Duodenal mucosa (tissue), 2 donors: ENCODE measurements around the gene FOXN1.

ENCODE experiments used
- H3K27ac ChIP-seq: one replicate; pipeline ENCODE4 v1.7.0; 2013; ENCODE audit warnings: low read depth, low read length
- H3K27me3 ChIP-seq, 2 donors: one replicate each; pipeline ENCODE4 v1.7.0; 2013; ENCODE audit warnings: low read length in 2 of 2, control low read depth in 1 of 2; ENCODE audit not compliant: insufficient read depth in 2 of 2, control insufficient read depth in 1 of 2
- H3K36me3 ChIP-seq, 2 donors: one replicate each; pipeline ENCODE4 v1.7.0; 2013; ENCODE audit warnings: low read length in 2 of 2, control low read depth in 1 of 2; ENCODE audit not compliant: insufficient read depth in 2 of 2, control insufficient read depth in 1 of 2
- H3K4me1 ChIP-seq, 2 donors: one replicate each; pipeline ENCODE4 v1.7.0; 2013; ENCODE audit warnings: low read length in 2 of 2, control low read depth in 1 of 2; ENCODE audit not compliant: insufficient read depth in 2 of 2, control insufficient read depth in 1 of 2
- H3K4me3 ChIP-seq, 2 donors: one replicate each; pipeline ENCODE4 v1.7.0; 2013; ENCODE audit warnings: low read length in 2 of 2, low read depth in 1 of 2
- H3K9ac ChIP-seq, 2 donors: one replicate each; pipeline ENCODE4 v1.7.0; 2013; ENCODE audit warnings: low read length in 2 of 2, low read depth in 1 of 2
- H3K9me3 ChIP-seq, 2 donors: one replicate each; pipeline ENCODE4 v1.7.0; 2013; ENCODE audit warnings: low read length in 2 of 2, control low read depth in 1 of 2; ENCODE audit not compliant: control insufficient read depth in 1 of 2

FOXN1 gene

GRCh38 chr17:28477928-28478327 is 28.2 kb upstream of the FOXN1 start:
- H3K27me3 ChIP-seq = no peaks in the 10 kb centered on the region

DNA sequence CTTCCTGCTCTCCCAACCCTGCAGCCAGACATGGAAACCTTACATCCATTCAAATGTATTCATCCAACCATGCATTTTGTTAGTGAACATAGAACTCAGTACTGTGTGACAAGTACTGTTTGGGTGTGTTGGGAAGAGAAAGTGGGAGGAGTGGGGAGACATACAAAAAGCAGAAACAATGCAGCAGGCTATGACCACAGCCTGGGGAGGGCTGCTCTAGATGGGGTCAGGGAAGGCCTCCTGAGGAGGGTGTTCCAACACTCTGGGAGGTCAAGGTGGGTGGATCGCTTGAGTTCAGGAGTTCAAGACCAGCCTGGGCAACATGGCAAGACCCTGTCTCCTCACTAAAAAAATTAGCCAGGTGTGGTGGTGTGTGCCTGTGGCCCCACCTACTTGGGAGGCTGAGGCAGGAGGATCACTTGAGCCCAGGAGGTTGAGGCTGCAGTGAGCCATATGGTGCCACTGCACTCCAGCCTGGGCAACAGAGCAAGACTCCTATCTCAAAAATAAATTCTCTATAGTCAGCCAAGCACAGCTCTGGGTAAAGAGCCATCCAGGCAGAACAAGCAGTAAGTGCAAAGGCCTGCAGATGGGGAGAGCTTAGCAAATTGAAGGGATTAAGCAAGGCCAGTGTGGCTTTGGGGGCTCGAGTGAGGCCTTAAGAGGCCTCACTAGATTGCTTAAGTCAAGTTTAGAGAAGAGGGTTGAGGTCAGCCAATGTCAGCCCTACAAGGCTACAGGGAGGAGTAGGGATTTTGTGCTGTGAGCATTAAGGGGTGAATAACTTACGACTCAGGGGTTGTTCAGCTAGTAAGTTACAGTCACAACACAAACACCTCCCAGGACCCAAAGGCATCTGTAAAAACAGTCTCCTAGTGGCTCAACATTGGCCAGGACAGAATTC is 27.2 kb upstream of the FOXN1 start:
- Histone ChIP-seq H3K27ac (peak overlapping the region; percentile 66), H3K4me1 (peaks cover 60 to 66% of the 10 kb centered on the region in 2 donors), H3K36me3 (peaks cover 0 to 2% of the 10 kb centered on the region in 2 donors)

More at GRCh38 chr17:28477928-28478327, 28.2 kb upstream of the FOXN1 start:
- Histone ChIP-seq H3K4me1 (peaks cover 59 to 60% of the 10 kb centered on the region in 2 donors), H3K4me3 (peak overlapping the region in 1 of 2 donors; percentile 13), H3K9me3 (no peaks in the 10 kb centered on the region), H3K27ac (no peak overlapping the region), H3K36me3 (peaks cover 0 to 2% of the 10 kb centered on the region in 2 donors), H3K9ac (no peak overlapping the region)

DNA sequence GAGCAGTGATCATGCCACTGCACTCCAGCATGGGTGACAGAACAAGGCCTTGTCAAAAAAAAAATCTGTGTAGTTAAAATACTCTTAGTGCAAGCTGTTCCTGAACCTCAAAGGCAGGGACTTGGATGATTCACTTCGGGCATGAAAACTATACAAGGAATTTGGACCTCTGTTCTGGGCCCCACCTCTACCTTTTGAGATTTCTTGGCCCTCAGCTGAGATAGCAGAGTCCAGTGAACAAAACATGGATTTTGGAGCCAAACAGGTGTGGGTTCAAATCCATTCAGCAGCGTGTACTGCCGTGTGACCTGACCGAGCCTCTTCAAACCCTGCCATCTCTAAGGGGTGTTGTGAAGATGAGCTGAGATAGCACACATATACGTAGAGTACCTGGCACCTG is 25.9 kb upstream of the FOXN1 start:
- H3K4me1 ChIP-seq = peaks cover 57 to 58% of the 10 kb centered on the region in 2 donors
- no peaks in the 10 kb centered on the region for H3K27me3 ChIP-seq
- peak overlapping the region; percentile 68 for H3K27ac ChIP-seq
- H3K36me3 ChIP-seq = peaks cover 0 to 3% of the 10 kb centered on the region in 2 donors
- peak overlapping the region; percentile 45 to 48 for H3K4me3 ChIP-seq
- H3K9ac ChIP-seq = peak overlapping the region; percentile 61 to 62
- H3K9me3 ChIP-seq = no peaks in the 10 kb centered on the region

More for the DNA sequence above, 27.2 kb upstream of the FOXN1 start:
- Histone ChIP-seq H3K4me3 (peak overlapping the region in 1 of 2 donors; percentile 13), H3K27me3 (no peaks in the 10 kb centered on the region), H3K9ac (peak overlapping the region in 1 of 2 donors; percentile 25), H3K9me3 (no peaks in the 10 kb centered on the region)

- Histone ChIP-seq H3K4me1 (peaks cover 50 to 52% of the 10 kb centered on the region in 2 donors), H3K27me3 (no peaks in the 10 kb centered on the region), H3K27ac (peak overlapping the region; percentile 68), H3K36me3 (peaks cover 0 to 6% of the 10 kb centered on the region in 2 donors), H3K9ac (peak overlapping the region; percentile 61 to 62), H3K4me3 (peak overlapping the region; percentile 45 to 48), H3K9me3 (no peaks in the 10 kb centered on the region)
Measured at GRCh38 chr17:28480799-28481571, 25.2 kb upstream of the FOXN1 start.

DNA sequence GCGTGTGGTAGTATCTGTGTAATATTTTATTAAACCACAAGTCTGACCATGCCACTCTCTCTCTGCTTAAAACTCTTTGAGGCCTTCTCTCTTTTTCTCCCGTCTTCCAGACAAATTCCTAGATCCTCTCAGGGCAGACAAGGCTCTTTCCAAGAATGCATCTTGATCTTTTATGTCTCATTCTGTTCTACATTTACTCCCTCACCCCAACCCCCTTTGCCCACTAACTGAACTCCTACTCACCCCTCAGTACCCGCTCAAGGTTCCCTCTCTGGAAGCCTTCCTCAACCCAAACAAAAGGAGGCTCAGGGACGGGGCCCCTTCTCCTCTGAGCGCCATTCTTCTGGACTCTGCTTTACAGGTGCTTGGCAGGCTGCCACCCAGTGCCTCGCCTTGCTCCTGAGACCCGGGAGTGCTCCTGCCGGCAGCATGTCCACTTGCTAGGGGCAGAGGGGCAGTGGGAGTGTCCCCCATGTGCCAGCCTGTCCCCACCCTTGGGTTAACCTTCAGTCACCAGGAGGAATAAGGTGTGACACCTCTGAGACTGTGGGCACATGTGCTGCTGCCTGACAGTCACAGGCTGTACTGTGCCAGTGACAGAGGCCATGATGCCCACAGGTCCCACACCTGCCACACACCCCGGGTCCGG is 23.5 kb upstream of the FOXN1 start:
- peaks cover 6 to 11% of the 10 kb centered on the region in 2 donors for H3K36me3 ChIP-seq
- no peaks in the 10 kb centered on the region for H3K9me3 ChIP-seq
- peak overlapping the region in 1 of 2 donors; percentile 22 for H3K9ac ChIP-seq
- peak overlapping the region; percentile 55 for H3K27ac ChIP-seq
- H3K4me1 ChIP-seq = peaks cover 43 to 46% of the 10 kb centered on the region in 2 donors
- peak overlapping the region in 1 of 2 donors; percentile 24 for H3K4me3 ChIP-seq
- no peaks in the 10 kb centered on the region for H3K27me3 ChIP-seq

GRCh38 chr17:28484296-28484695 is 21.9 kb upstream of the FOXN1 start:
- Histone ChIP-seq H3K27ac (no peak overlapping the region), H3K27me3 (no peaks in the 10 kb centered on the region), H3K9me3 (no peaks in the 10 kb centered on the region), H3K36me3 (peaks cover 9 to 19% of the 10 kb centered on the region in 2 donors), H3K9ac (no peak overlapping the region), H3K4me3 (no peak overlapping the region), H3K4me1 (peaks cover 38 to 41% of the 10 kb centered on the region in 2 donors)

GRCh38 chr17:28485049-28485448 is 21.1 kb upstream of the FOXN1 start:
- no peak overlapping the region for H3K9ac ChIP-seq
- H3K4me1 ChIP-seq = peaks cover 33 to 37% of the 10 kb centered on the region in 2 donors

GRCh38 chr17:28487881-28488532 is 18.1 kb upstream of the FOXN1 start:
- H3K27ac ChIP-seq = no peak overlapping the region
- H3K4me1 ChIP-seq = peaks cover 11 to 19% of the 10 kb centered on the region in 2 donors
- H3K9me3 ChIP-seq = no peaks in the 10 kb centered on the region
- H3K27me3 ChIP-seq = no peaks in the 10 kb centered on the region
- peaks cover 35 to 52% of the 10 kb centered on the region in 2 donors for H3K36me3 ChIP-seq
- no peak overlapping the region for H3K4me3 ChIP-seq
- H3K9ac ChIP-seq = no peak overlapping the region

More at GRCh38 chr17:28485049-28485448, 21.1 kb upstream of the FOXN1 start:
- Histone ChIP-seq H3K4me3 (no peak overlapping the region), H3K9me3 (no peaks in the 10 kb centered on the region), H3K36me3 (peaks cover 9 to 23% of the 10 kb centered on the region in 2 donors), H3K27me3 (no peaks in the 10 kb centered on the region), H3K27ac (no peak overlapping the region)

- H3K4me1 ChIP-seq = peaks cover 4 to 16% of the 10 kb centered on the region in 2 donors
- no peak overlapping the region for H3K9ac ChIP-seq
- no peak overlapping the region for H3K27ac ChIP-seq
- H3K27me3 ChIP-seq = no peaks in the 10 kb centered on the region
- no peaks in the 10 kb centered on the region for H3K9me3 ChIP-seq
- H3K36me3 ChIP-seq = peaks cover 38 to 52% of the 10 kb centered on the region in 2 donors
- no peak overlapping the region for H3K4me3 ChIP-seq
Measured at GRCh38 chr17:28488533-28489276, 17.4 kb upstream of the FOXN1 start.
